HG03060 (cell line): ENCODE data around the gene CBL.

Experiments used
- ATAC-seq: cut with Tn5 transposase; IDR thresholded peaks from one replicate; pipeline ENCODE4 v1.9.1; 2021; ENCODE audit warnings: low read depth, moderate number of reproducible peaks; ENCODE audit not compliant: unreplicated experiment

CBL gene

GRCh38 chr11:119305556-119306372 is 99.6 kb downstream of the CBL start:
- ATAC-seq, result no peak

GRCh38 chr11:119306373-119306890 is 100.3 kb downstream of the CBL start:
- no peak for ATAC-seq

- ATAC-seq, result no peak
Observed at GRCh38 chr11:119307219-119307618, 101.1 kb downstream of the CBL start.

GRCh38 chr11:119307974-119308373 is 101.8 kb downstream of the CBL start:
- no peak for ATAC-seq

- ATAC-seq, result no peak
Observed at GRCh38 chr11:119309411-119309810, 103.3 kb downstream of the CBL start.

- no peak for ATAC-seq
Observed at GRCh38 chr11:119309953-119310681, 104.0 kb downstream of the CBL start.

GRCh38 chr11:119310682-119311052 is 104.5 kb downstream of the CBL start:
- no peak for ATAC-seq

- ATAC-seq, result no peak
Observed at GRCh38 chr11:119314726-119315125, 108.6 kb downstream of the CBL start.

GRCh38 chr11:119315131-119316015 is 109.2 kb downstream of the CBL start:
- ATAC-seq, result no peak

GRCh38 chr11:119316016-119316728 is 110.0 kb downstream of the CBL start:
- ATAC-seq, result no peak

- ATAC-seq, result no peak
Observed at GRCh38 chr11:119316729-119317591, 110.8 kb downstream of the CBL start, which contains the start of gene MCAM. TSS of gene MCAM (minus strand) at chr11:119317130. CDS start at chr11:119317101, 29 bp downstream.

GRCh38 chr11:119317592-119318239 is 111.6 kb downstream of the CBL start:
- no peak for ATAC-seq

GRCh38 chr11:119318240-119319135 is 112.3 kb downstream of the CBL start:
- ATAC-seq, result no peak

- no peak for ATAC-seq
Observed at GRCh38 chr11:119319136-119319699, 113.1 kb downstream of the CBL start.

GRCh38 chr11:119319700-119320239 is 113.6 kb downstream of the CBL start:
- ATAC-seq, result no peak

- no peak for ATAC-seq
Observed at GRCh38 chr11:119320240-119320775, 114.2 kb downstream of the CBL start.
